Endothelial cell of umbilical vein (primary cell): ENCODE data around the gene TMC1. TPM values are rescaled to one million over a fixed set of nuclear protein-coding genes. Genes with fewer than 3 reads are reported as not detected.
"Not testable (repeated sequence)": the region's sequence is repeated elsewhere in the genome, so short reads cannot be mapped to it uniquely, and the experiment has no call there.

Experiments used
- BruUV-seq: library from RNA; stranded (reverse); fragments of 400-500 nt; replicated peaks from 2 replicates; lab custom pipeline; 2021; lab: Mats Ljungman, UMichigan
- CTCF ChIA-PET: fragments of 300-600, 350-600 bp; sonication (Branson Sonifier 250); formaldehyde crosslinking; loops from one replicate; lab custom pipeline; 2021; ENCODE audit warnings: antibody characterized with exemption, inconsistent platforms; lab: Charles Lee
- POLR2A ChIA-PET: fragments of 300-600, 350-600 bp; sonication (Branson Sonifier 250); formaldehyde crosslinking; loops from one replicate; lab custom pipeline; 2021; ENCODE audit warnings: antibody characterized with exemption, inconsistent platforms; lab: Charles Lee
- DNase-seq: peaks from one replicate; pipeline ENCODE4 v3.0.0-alpha.2; 2011; ENCODE audit warnings: low read depth, low spot score
- FAIRE-seq: peaks from 2 replicates; lab custom pipeline; 2011; peaks lifted over from hg19 to GRCh38; lab: Jason Lieb, UNC
- H2AFZ ChIP-seq: 2 replicates; pipeline ENCODE4 v1.6.0; 2012; ENCODE audit warnings: low read depth, low read length, control low read depth, inconsistent platforms
- H3K27ac ChIP-seq: 2 replicates; pipeline ENCODE4 v1.5.1; 2011; ENCODE audit warnings: low read depth, mild to moderate bottlenecking, control low read depth, low read length, moderate library complexity; ENCODE audit not compliant: insufficient read depth
- H3K27me3 ChIP-seq, 2 experiments: 2 replicates each; pipeline versions ENCODE4 v1.6.0 to v1.6.1; 2011; ENCODE audit warnings: low read length in 2 of 2, mixed read lengths in 1 of 2; ENCODE audit not compliant: control insufficient read depth in 2 of 2, insufficient read depth in 2 of 2
- H3K36me3 ChIP-seq, 2 experiments: 2 replicates in 1 of 2; 3 replicates in 1 of 2; pipeline ENCODE4 v1.5.1; 2011; ENCODE audit warnings: low read length in 2 of 2, mild to moderate bottlenecking in 1 of 2, moderate library complexity in 1 of 2; ENCODE audit not compliant: control insufficient read depth in 2 of 2, insufficient read depth in 2 of 2; ENCODE audit errors: extremely low read depth in 1 of 2
- H3K4me1 ChIP-seq: 3 replicates; pipeline ENCODE4 v1.5.1; 2011; ENCODE audit warnings: mild to moderate bottlenecking, low read length; ENCODE audit not compliant: control insufficient read depth, insufficient read depth; ENCODE audit errors: extremely low read depth
- H3K4me2 ChIP-seq: 2 replicates; pipeline ENCODE4 v1.6.1; 2011; ENCODE audit warnings: low read length, control low read depth, mixed read lengths; ENCODE audit not compliant: insufficient read depth
- H3K4me3 ChIP-seq, 3 experiments: fragments of 200-600 bp in 1 of 3; sonication (generic), shearing (Covaris generic) in 1 of 3; replicated peaks in 1 of 3; 2 replicates each; pipeline ENCODE4 v1.5.1; 2011 to 2016; ENCODE audit warnings: control low read depth in 3 of 3, low read length in 3 of 3, mild to moderate bottlenecking in 2 of 3, inconsistent platforms in 1 of 3, low read depth in 1 of 3, moderate library complexity in 1 of 3; ENCODE audit not compliant: insufficient read depth in 1 of 3
- H3K79me2 ChIP-seq: 2 replicates; pipeline ENCODE4 v1.6.0; 2012; ENCODE audit warnings: low read length, inconsistent platforms; ENCODE audit not compliant: control insufficient read depth, insufficient read depth
- H3K9ac ChIP-seq: replicated peaks from 2 replicates; pipeline ENCODE3; 2011; ENCODE audit warnings: low read length, control low read depth; ENCODE audit not compliant: insufficient read depth; ENCODE audit errors: extremely low read depth
- H3K9me1 ChIP-seq: replicated peaks from 3 replicates; pipeline ENCODE4 v1.6.0; 2011; ENCODE audit warnings: mild to moderate bottlenecking, low read length; ENCODE audit not compliant: control insufficient read depth, insufficient read depth; ENCODE audit errors: extremely low read depth
- H3K9me3 ChIP-seq: replicated peaks from 2 replicates; pipeline ENCODE4 v1.5.1; 2012; ENCODE audit warnings: low read length, inconsistent platforms; ENCODE audit not compliant: control insufficient read depth, insufficient read depth
- H4K20me1 ChIP-seq: replicated peaks from 2 replicates; pipeline ENCODE3; 2011; ENCODE audit warnings: mild to moderate bottlenecking, low read length; ENCODE audit not compliant: control insufficient read depth, insufficient read depth; ENCODE audit errors: extremely low read depth
- CTCF ChIP-seq, 2 donors: IDR thresholded peaks; 1 replicate in 1 of 2; 2 replicates in 1 of 2; pipeline ENCODE4 v1.5.1; 2011; ENCODE audit warnings: low read length in 2 of 2, mild to moderate bottlenecking in 2 of 2, moderate library complexity in 2 of 2, control low read depth in 1 of 2, inconsistent platforms in 1 of 2, low read depth in 1 of 2; ENCODE audit not compliant: insufficient read depth in 1 of 2; ENCODE audit errors: extremely low read depth in 1 of 2
- EZH2 ChIP-seq: IDR thresholded peaks from 2 replicates; pipeline ENCODE4 v1.6.1; 2012; ENCODE audit warnings: borderline replicate concordance, low read depth, mild to moderate bottlenecking, moderate library complexity, low read length, inconsistent platforms; ENCODE audit not compliant: severe bottlenecking
- FOS ChIP-seq: IDR thresholded peaks from 2 replicates; pipeline ENCODE4 v1.6.1; 2011; ENCODE audit warnings: mild to moderate bottlenecking, low read length, moderate library complexity, borderline replicate concordance; ENCODE audit not compliant: insufficient read depth
- GATA2 ChIP-seq: IDR thresholded peaks from 2 replicates; pipeline ENCODE4 v1.7.0; 2011; ENCODE audit warnings: low read depth, mild to moderate bottlenecking, moderate library complexity, mixed read lengths, low read length; ENCODE audit not compliant: insufficient read length, insufficient read depth
- JUN ChIP-seq: IDR thresholded peaks from 2 replicates; pipeline ENCODE4 v1.6.1; 2011; ENCODE audit warnings: borderline replicate concordance, low read depth; ENCODE audit not compliant: insufficient read length, insufficient read depth
- MAX ChIP-seq: IDR thresholded peaks from 2 replicates; pipeline ENCODE4 v1.6.1; 2011; ENCODE audit not compliant: insufficient read depth, insufficient read length
- MYC ChIP-seq: IDR thresholded peaks from one replicate; pipeline ENCODE4 v1.6.1; 2011; ENCODE audit warnings: mild to moderate bottlenecking, low read depth, low read length
- POLR2A ChIP-seq: IDR thresholded peaks from 2 replicates; pipeline ENCODE4 v1.6.1; 2012; ENCODE audit warnings: low read depth, mild to moderate bottlenecking, control low read depth, low read length
- POLR2AphosphoS5 ChIP-seq: IDR thresholded peaks from 2 replicates; pipeline ENCODE4 v1.6.1; 2012; ENCODE audit warnings: low read depth, mild to moderate bottlenecking, control low read depth, low read length, moderate library complexity; ENCODE audit not compliant: insufficient read depth
- dilution Hi-C: fragments of 300-500 bp; cut with MboI; formaldehyde crosslinking; loops from one replicate; pipeline ENCODE4 v1.15.0; 2019; ENCODE audit warnings: low sequenced_read_pairs; ENCODE audit not compliant: extremely low pct_ligation_motif_present
- intact Hi-C: fragments of 100-400 bp; cut with micrococcal nuclease; formaldehyde crosslinking; loops from one replicate; pipeline ENCODE4 v1.10.0; 2022
- polyA plus RNA-seq, 4 experiments: library from polyadenylated mRNA; depleted of rRNA in 3 of 4; stranded (reverse) in 3 of 4; unstranded in 1 of 4; fragments of >200 nt; gene quantifications; 2 replicates each; pipeline versions ENCODE4 v1.2.1 to v1.2.3, GENCODE V29; 2011 to 2012; ENCODE audit warnings: missing spikeins in 1 of 4
- total RNA-seq: library from RNA; stranded (reverse); gene quantifications from 2 replicates; pipeline ENCODE4 v1.2.3, GENCODE V29; 2021

The TMC1 gene
- total and polyA plus RNA-seq, 2 donors (not counting 3 experiments of a cell fraction or from before 2014, with no cell fraction given), result 1.5 TPM; not detected in 1

- H3K4me2 ChIP-seq, H4K20me1 ChIP-seq, H2AFZ ChIP-seq, H3K27ac ChIP-seq, CTCF ChIA-PET, intact Hi-C loops, BruUV-seq, H3K9me3 ChIP-seq, H3K36me3 ChIP-seq, H3K27me3 ChIP-seq, DNase-seq, H3K79me2 ChIP-seq, H3K4me1 ChIP-seq, FAIRE-seq, H3K9me1 ChIP-seq, POLR2A ChIA-PET, H3K4me3 ChIP-seq, H3K9ac ChIP-seq: not testable (repeated sequence)
- dilution Hi-C loops, result loop anchor here (25.0 kb wide), 1 partner anchor 237 kb away; no protein-coding TSS in a partner anchor
Observed at GRCh38 chr9:72850209-72850608, 328.8 kb downstream of the TMC1 start.

- Histone ChIP-seq H3K9ac (no peak overlapping the region), H3K9me3 (no peaks in the 10 kb centered on the region), H3K4me1 (peaks cover 16% of the 10 kb centered on the region), H3K4me2 (no peak overlapping the region), H3K79me2 (no peaks in the 10 kb centered on the region), H2AFZ (no peak overlapping the region), H3K27me3 (no peaks in the 10 kb centered on the region), H4K20me1 (no peaks in the 10 kb centered on the region), H3K27ac (no peak overlapping the region), H3K4me3 (no peak overlapping the region), H3K9me1 (no peaks in the 10 kb centered on the region), H3K36me3 (no peaks in the 10 kb centered on the region)
- DNase-seq (no peak), FAIRE-seq (no peak)
- intact Hi-C loops, result no loop called here
- CTCF ChIA-PET, result interaction anchor here (1.3 to 5.9 kb wide), 3 partner anchors 225 to 575 kb away, joined by 3 to 135 read pairs (median 7); no protein-coding TSS in a partner anchor
- BruUV-seq, result no TSS peak
- dilution Hi-C loops, result loop anchor here (25.0 kb wide), 1 partner anchor 232 kb away; no protein-coding TSS in a partner anchor
- TF ChIP-seq FOS, result no peak
- no peak for TF ChIP-seq POLR2AphosphoS5
- no peak for TF ChIP-seq CTCF (IDR thresholded peaks at IDR 0.05; ENCODE audit: extremely low read depth in 1 of 2, insufficient read depth in 1 of 2, low read depth in 1 of 2, low read length in 2 of 2)
- no peak for TF ChIP-seq POLR2A
- TF ChIP-seq MYC, result no peak
- TF ChIP-seq GATA2, result no peak
- no peak for TF ChIP-seq MAX
- TF ChIP-seq JUN, result no peak
- no peak for TF ChIP-seq EZH2
- POLR2A ChIA-PET, result no interaction called here
Observed at GRCh38 chr9:72855321-72855720, 333.9 kb downstream of the TMC1 start.
